T-helper 2 cell treated with Interferon-gamma antibody and Interleukin-4, amounts not matched to agents 100 ng/mL and 5 ng/mL, for 36 hours (primary cell): ENCODE data around the gene C12orf75. TPM values are rescaled to one million over a fixed set of nuclear protein-coding genes. Genes with fewer than 3 reads are reported as not detected.
"Not testable (repeated sequence)": the region's sequence is repeated elsewhere in the genome, so short reads cannot be mapped to it uniquely, and the experiment has no call there.

Experiments
- intact Hi-C: fragments of 100-400 bp; cut with micrococcal nuclease; formaldehyde crosslinking; loops from one replicate; pipeline ENCODE4 v1.15.1; 2023
- total RNA-seq: library from RNA; stranded (reverse); gene quantifications from 2 replicates; pipeline ENCODE4 v1.2.3, GENCODE V29; 2022

C12orf75 gene
- total RNA-seq, result 300 and 311 TPM in 2 replicates

- intact Hi-C loops, result loop anchor here (1.0 to 5.0 kb wide), 7 partner anchors 51 to 1374 kb away; partner anchors contain the start of genes APPL2, CHST11, POLR3B and TCP11L2
Measured at GRCh38 chr12:105330283-105330930, at the start of gene C12orf75. C12orf75 (plus strand) TSS chr12:105330691; CDS start chr12:105330892, 201 bp downstream.

DNA sequence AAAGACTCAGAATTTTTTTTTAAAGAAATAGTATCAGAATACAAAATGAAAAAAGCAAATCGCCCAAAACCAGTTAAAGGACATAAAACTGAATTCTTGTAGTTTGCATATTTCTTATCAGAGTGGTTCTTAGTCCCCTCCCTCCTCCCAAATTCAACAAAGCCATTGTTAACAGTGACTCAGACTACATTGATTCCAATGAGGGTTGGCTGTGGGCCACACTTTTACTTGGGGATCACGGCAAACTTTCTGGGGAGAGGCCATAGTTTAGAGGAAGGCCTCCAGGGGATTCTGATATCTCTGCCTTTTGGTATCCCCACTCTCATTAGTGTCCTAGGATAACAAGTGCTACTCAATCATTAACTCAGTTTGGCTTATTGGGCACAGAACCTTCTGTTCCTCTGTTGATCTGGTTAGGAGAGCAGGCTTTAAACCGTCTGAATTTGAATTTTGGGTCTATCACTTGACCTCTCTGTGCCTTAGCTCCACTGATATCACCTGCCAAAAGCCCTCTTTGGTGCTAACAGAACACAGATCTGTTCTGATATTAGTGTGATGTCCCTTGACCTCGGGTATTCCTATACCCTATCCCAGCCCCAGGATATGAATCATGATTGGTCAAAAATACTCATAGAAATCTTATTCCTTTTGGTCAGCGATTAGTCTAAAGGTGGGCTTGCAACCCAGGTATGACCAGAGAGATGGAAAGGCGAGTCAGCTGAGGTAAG, 49.4 kb upstream of the C12orf75 start:
- intact Hi-C loops, result no loop called here

DNA sequence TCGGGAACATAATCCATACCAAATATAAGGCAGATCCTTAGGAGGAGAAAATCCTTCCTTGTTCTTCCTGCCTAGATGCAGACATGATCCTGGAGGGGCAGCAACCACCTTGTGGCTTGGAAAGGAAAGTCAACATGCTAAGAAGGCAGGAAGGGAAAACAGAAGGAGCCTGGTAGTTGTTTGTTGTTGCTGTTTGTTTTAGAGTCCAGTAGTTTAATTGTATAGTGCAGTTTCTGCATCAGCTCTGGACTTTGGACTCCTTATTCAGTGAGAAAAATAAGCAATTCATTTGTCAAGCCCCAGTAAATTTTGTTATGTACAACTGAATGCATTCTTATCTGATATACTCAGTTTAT, 48.8 kb upstream of the C12orf75 start:
- intact Hi-C loops, result no loop called here

DNA sequence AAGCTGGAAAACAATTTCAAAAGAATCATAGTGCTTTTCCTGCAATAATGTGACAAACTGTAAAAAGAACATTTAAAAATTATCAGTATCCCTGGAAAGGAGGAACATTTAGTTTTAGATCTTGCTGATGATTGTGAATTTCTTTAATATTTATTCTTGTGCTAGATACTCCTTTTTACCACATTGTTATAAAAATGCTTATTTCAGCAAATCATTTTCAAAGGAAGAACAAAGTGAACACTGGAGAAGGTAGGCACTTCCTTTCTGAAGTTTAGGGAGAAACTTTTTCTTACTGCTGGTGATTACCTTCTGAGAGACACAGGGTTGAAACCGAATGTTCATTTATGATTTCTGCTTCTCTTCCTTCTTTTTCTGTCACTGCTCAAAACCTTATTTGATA, 45.1 kb upstream of the C12orf75 start:
- intact Hi-C loops, result no loop called here

DNA sequence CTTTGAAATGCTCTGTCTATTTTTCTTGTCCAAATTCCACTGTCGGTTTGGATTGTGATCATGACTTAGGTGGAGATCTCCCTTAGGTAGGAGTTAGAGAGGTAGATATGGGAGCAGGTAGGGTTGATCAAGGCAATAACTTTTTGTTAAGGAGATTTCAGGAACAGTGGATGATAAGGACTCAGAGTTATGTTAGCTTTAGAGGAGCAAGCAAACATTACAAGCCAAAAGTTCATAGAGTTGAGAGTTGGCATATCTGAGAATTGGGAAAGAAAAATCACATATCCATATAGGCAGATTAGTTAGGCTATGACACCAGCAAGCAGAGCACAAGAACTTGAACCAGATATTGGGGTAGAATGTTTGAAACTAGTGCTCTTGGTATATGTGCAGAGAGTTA, 43.1 kb upstream of the C12orf75 start:
- intact Hi-C loops, result no loop called here

GRCh38 chr12:105288311-105288996, 42.0 kb upstream of the C12orf75 start:
- intact Hi-C loops, result no loop called here

DNA sequence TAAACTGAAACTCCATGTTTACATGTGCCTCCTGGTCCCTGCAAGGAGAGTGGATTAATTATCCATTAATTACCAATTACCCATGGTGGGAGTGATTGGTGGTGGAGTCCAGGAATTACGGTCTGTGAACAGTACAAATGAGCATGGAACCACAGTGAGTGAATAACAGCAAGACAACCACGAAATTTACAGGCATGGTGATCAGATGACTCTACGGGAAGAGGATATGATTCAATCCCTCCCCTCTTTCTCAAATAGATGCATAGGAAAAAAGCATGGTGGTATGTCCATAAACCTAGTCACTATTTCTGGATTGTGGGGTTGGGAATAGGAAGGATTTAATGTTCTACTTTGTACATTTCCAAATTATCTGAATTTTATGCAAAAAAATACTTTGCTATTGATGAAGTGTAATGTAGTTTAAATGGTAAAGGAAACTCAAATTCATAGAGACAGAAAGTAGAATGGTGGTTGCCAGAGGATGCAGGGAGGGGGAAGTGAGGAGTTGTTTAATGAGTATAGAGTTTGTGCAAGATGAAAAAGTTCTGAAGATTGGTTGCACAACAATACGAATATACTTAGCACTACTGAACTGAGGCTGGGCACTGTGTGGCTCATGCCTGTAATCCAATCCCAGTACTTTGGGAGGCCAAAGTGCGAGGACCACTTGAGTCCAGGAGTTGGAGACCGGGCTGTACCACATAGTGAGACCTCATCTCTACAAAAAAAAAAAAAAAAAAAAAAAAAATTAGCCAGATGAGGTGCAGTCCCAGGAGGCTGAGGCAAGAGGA, 41.2 kb upstream of the C12orf75 start:
- intact Hi-C loops, result no loop called here

- intact Hi-C loops, result no loop called here
Measured at GRCh38 chr12:105291531-105291930, 39.0 kb upstream of the C12orf75 start.

DNA sequence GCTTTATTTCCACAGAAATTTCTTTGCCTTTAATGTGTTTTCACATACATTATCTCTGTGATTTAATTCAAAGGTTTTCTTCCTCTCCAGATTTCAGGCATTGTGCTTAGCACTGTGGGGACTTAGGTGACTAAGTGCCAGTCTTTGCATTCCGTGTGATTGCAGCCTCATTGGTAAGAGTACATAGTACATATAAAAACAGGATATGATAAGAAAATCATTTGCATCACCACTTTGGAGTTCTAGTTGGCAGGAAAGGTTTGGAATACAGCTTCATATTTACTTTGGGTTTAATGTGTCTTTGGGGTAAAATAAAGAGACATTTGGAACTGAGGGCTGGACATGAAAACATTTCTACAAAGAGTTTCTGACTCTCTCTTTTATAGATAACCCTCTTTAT, 37.8 kb upstream of the C12orf75 start:
- intact Hi-C loops, result no loop called here

DNA sequence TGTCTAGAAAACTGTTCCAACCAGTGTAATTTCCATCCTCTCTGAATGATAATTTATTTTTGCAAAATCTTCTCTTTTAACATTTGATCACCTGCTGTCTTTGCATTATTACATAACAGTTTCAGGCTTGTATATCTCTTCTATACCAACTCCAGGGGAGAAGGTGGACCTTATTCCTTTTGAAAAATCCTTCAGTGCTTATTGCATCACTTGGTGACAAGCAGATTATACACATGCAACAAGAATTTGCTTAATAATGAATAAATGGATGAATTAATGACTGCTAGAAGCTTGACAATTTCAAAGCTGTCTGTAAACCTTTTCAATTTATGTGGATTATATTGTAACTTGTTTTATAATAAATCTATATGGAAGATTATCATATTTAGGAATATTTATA, 37.3 kb upstream of the C12orf75 start:
- intact Hi-C loops, result no loop called here

DNA sequence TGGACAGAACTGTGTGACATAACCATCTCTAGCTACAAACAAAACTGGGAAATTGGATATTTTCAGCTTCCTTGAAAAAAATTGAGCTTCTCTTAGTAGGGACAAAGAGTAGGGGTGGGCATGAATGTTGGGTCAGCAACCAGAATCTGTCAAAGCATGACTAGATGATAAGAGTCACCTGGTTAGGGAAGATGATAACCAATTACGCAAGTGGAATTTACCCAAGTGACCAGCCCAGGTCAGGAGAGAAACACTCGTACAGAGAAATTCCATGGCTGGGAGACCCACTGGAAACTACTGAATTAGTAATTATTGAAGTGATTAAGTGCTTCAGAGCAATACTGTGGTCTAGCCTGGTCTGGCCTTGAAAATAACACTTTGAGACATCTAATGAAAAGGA, 36.3 kb upstream of the C12orf75 start:
- intact Hi-C loops, result no loop called here

DNA sequence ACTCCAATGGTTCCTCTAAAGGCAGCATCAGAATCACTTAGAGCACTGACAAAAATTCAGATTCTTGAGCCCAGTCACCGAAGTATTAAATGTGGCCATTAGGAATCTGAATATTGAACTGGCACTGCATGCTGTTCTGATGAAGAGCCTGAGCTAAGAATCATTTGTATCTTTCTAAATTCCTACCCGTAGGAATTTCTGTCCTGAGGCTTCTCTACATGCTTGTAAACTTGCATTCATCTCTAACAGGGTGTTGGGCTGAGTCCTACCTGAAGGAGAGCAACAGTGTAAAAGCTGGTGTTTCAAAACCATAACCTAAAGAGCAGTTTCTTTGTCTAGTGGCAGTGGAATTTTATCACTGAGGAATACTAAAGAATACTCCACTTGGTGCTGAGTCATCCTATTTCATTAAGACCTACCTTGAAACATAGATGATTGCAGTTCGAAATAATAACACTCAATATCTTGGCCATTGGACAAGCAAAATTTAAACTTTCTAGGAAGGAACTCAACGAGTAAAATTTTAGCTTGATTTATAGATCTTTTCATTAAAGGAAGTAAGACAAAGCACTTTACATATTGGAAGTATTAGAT, 35.5 kb upstream of the C12orf75 start:
- intact Hi-C loops, result no loop called here

GRCh38 chr12:105296116-105297089, 34.1 kb upstream of the C12orf75 start:
- intact Hi-C loops, result no loop called here

DNA sequence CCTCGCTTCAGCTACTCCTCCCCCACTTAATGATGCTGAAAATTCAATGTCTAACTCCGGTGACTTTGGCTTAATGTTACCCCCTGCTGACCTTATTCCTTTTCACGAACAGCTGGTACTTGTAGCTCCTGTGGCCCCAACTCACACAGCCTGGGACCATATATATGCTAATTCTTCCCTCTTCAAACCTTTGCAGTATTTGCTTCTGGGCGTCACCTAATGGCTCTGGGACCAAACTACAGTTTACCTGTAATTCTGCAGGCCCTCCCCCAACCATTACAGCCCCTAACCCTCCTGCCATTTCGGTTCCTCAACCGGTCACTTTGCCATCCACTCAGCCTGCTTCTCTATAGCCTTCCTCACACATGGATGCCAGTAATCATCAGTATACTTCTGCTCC, 29.6 kb upstream of the C12orf75 start:
- intact Hi-C loops, result no loop called here

DNA sequence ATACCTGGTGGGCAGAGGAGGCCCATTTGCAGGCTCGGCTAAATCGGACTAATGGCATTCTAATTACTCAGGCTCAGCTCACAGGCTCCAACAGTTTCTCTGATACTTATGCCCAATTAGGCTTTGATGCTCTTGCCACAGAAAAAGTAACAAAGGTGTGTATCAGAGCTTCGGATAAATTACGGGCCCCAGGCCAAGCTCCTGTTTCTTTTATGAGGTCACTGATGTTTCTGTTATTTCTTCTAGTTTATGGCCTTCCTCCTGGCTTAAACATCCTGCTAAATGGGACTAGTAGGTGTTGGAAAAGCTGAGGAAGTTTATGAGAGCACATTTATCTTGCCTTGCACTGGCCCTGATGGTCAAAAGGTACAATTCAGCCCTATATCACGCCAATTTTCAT, 28.8 kb upstream of the C12orf75 start:
- intact Hi-C loops, result no loop called here

- intact Hi-C loops, result not testable (repeated sequence)
Measured at GRCh38 chr12:105302986-105303385, 27.5 kb upstream of the C12orf75 start.

DNA sequence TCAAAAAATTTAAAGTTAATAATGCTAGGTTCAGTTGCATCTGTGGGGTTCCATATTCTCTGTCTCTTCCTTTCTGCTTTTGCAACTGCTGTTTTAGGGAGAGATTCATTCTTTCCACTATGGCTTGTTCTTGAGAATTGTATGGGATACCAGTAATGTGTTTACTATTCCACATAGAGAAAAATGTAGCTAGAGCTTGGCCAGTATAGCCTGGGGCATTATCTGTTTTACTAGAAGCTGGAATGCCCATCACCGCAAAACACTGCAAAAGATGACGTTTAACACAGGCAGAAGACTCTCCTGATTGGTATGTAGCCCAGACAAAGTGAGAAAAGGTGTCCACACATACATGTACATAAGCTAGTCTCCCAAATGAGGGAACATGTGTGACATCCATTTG, 25.9 kb upstream of the C12orf75 start:
- intact Hi-C loops, result not testable (repeated sequence)

DNA sequence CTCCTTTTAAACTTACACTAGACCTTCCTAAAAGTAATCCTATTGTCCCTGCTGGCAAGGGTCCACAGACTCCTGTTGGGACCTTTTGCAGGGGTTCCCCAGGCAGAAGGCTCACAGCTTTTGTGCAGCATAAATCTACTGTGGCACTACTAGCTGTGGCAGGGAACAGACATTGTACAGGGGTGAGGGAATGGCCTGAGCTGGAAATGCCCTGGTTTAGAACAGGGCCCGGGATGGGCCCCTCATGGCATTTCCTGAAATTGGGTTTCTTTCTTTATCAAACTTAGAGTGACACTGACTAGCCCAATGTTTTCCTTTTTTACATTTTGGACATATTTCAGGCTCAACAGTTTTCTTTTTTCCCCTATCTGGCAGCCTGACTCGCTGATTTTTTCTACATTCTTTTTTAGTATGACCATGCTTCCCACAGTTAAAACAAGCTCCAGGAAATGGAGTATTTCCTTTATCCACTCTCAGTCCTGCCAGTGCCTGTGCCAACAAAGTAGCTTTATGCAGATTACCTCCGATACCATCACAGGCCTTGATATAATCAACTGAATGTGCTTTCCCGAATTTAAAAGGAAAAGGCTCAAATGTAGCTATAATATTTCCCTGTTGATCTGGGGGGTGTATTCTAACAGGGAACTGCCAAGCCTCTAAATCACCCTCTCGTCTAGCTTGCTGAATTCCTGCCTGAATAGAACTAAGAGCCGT, 22.7 kb upstream of the C12orf75 start:
- intact Hi-C loops, result not testable (repeated sequence)

- intact Hi-C loops, result not testable (repeated sequence)
Measured at GRCh38 chr12:105308839-105309238, 21.7 kb upstream of the C12orf75 start.
